Right lobe of liver (tissue), 6 donors: ENCODE results near the gene CD47. TPM values are rescaled to one million over a fixed set of nuclear protein-coding genes. Genes with fewer than 3 reads are reported as not detected.

Experiments
- ATAC-seq, 4 donors: fragments of 200-7000 bp; cut with Tn5 transposase; one replicate each; pipeline ENCODE4 v1.9.1; 2020; ENCODE audit warnings: mild to moderate bottlenecking in 4 of 4, moderate library complexity in 4 of 4
- DNase-seq, 3 donors: peaks; one replicate each; pipeline ENCODE4 v3.0.0-alpha.2; 2020
- H3K27ac ChIP-seq, 3 donors: fragments of 200-600 bp; one replicate each; pipeline ENCODE4 v1.8.0; 2022
- H3K27me3 ChIP-seq, 2 donors: fragments of 200-600 bp; one replicate each; pipeline ENCODE4 v1.8.0; 2022
- H3K36me3 ChIP-seq, 4 donors: fragments of 200-600 bp; sonication (generic) in 1 of 4; one replicate each; pipeline versions ENCODE4 v1.5.1 to v1.8.0; 2017 to 2022; ENCODE audit warnings: control low read depth in 1 of 4
- H3K4me1 ChIP-seq, 4 donors: fragments of 200-600 bp; sonication (generic) in 1 of 4; one replicate each; pipeline versions ENCODE4 v1.5.1 to v1.8.0; 2017 to 2022; ENCODE audit warnings: control low read depth in 1 of 4
- H3K4me3 ChIP-seq, 3 donors: fragments of 200-600 bp; one replicate each; pipeline ENCODE4 v1.8.0; 2022
- H3K9me3 ChIP-seq, 4 donors: fragments of 200-600 bp; sonication (generic) in 1 of 4; one replicate each; pipeline versions ENCODE4 v1.5.1 to v1.8.0; 2017 to 2022; ENCODE audit warnings: control low read depth in 1 of 4
- CTCF ChIP-seq, 4 donors: fragments of 200-600 bp in 3 of 4; fragments of 450-650 bp in 1 of 4; IDR thresholded peaks; one replicate each; pipeline versions ENCODE4 v1.5.1 to v1.8.0; 2016 to 2022; ENCODE audit warnings: antibody characterized with exemption in 4 of 4, mild to moderate bottlenecking in 2 of 4
- POLR2A ChIP-seq: fragments of 450-650 bp; IDR thresholded peaks from one replicate; pipeline ENCODE4 v1.6.1; 2017; ENCODE audit warnings: antibody characterized with exemption, mild to moderate bottlenecking
- WGBS: methylation state at CpG from one replicate; pipeline ENCODE4 v1.1.6; 2018; ENCODE audit warnings: low coverage, low lambda C conversion rate; ENCODE audit not compliant: insufficient coverage; ENCODE audit errors: missing lambda C conversion rate; 5-methylcytosine and 5-hydroxymethylcytosine counted together
- intact Hi-C, 2 donors: fragments of 100-400 bp; cut with DNase I; formaldehyde crosslinking; loops; one replicate each; pipeline versions ENCODE4 v1.11.2 to v1.14.1; 2022
- total RNA-seq, 6 experiments: library from RNA; depleted of rRNA in 2 of 6; stranded (reverse); fragments of >200 nt in 2 of 6; fragmentation: NEBNext Ultra II Directional in 3 of 6; extraction: Animal tissue kit (Norgen Biotek cat#: 25700) in 3 of 6; gene quantifications; one replicate each; pipeline versions ENCODE4 v1.1.0 to v1.2.4, GENCODE V29; 2016 to 2023
- donor health status: DM: no; HTN: yes; CAD: no.
- donor health status: DM: no; HTN: no; CAD: no.
- donor health status: DM: no; HTN: no; CAD: no.
- donor health status: DM: no; HTN: yes; CAD: no.
- donor health status: DM: no; HTN: yes; CAD: no.

The CD47 gene
- total RNA-seq, 6 experiments from 2014 or later, result 19.5 to 42.3 (median 26.5) TPM

- H3K27me3 ChIP-seq, result no peaks in the 10 kb centered on the region
- WGBS, result 100% methylated on average over 1 of the region's 3 CpGs
- intact Hi-C loops, result no loop called here
- H3K36me3 ChIP-seq, result no peaks in the 10 kb centered on the region
- H3K4me1 ChIP-seq, result no peaks in the 10 kb centered on the region
- no peaks in the 10 kb centered on the region for H3K9me3 ChIP-seq
- no peak overlapping the region for H3K4me3 ChIP-seq
- DNase-seq (no peak), ATAC-seq (no peak)
- TF ChIP-seq POLR2A, result no peak
- no peak for TF ChIP-seq CTCF (IDR thresholded peaks at IDR 0.05)
- H3K27ac ChIP-seq, result no peak overlapping the region
Measured at GRCh38 chr3:108022256-108023150, 68.3 kb downstream of the CD47 start.

GRCh38 chr3:108021533-108021932 is 69.3 kb downstream of the CD47 start:
- intact Hi-C loops, result no loop called here
- no peaks in the 10 kb centered on the region for H3K36me3 ChIP-seq
- WGBS, result 71% methylated on average over 2 of the region's 2 CpGs
- no peaks in the 10 kb centered on the region for H3K4me1 ChIP-seq
- no peak overlapping the region for H3K4me3 ChIP-seq
- H3K27ac ChIP-seq, result no peak overlapping the region
- DNase-seq (no peak), ATAC-seq (no peak)
- TF ChIP-seq POLR2A, result no peak
- no peak for TF ChIP-seq CTCF (IDR thresholded peaks at IDR 0.05)
- no peaks in the 10 kb centered on the region for H3K9me3 ChIP-seq
- H3K27me3 ChIP-seq, result no peaks in the 10 kb centered on the region

GRCh38 chr3:108021131-108021530 is 69.7 kb downstream of the CD47 start:
- no peak for ATAC-seq
- TF ChIP-seq POLR2A (no peak), CTCF (IDR thresholded peaks at IDR 0.05) (no peak)
- intact Hi-C loops, result no loop called here
- no peak for DNase-seq
- no peaks in the 10 kb centered on the region for H3K36me3 ChIP-seq
- no peaks in the 10 kb centered on the region for H3K4me1 ChIP-seq
- WGBS, result 46% methylated on average over 3 of the region's 3 CpGs
- H3K9me3 ChIP-seq, result no peaks in the 10 kb centered on the region
- no peak overlapping the region for H3K27ac ChIP-seq
- H3K27me3 ChIP-seq, result no peaks in the 10 kb centered on the region
- H3K4me3 ChIP-seq, result no peak overlapping the region

- no peaks in the 10 kb centered on the region for H3K9me3 ChIP-seq
- H3K36me3 ChIP-seq, result no peaks in the 10 kb centered on the region
- no peak for TF ChIP-seq CTCF (IDR thresholded peaks at IDR 0.05)
- TF ChIP-seq POLR2A, result no peak
- H3K27ac ChIP-seq, result no peak overlapping the region
- H3K27me3 ChIP-seq, result no peaks in the 10 kb centered on the region
- H3K4me3 ChIP-seq, result no peak overlapping the region
- 44% methylated on average over 8 of the region's 8 CpGs for WGBS
- no peak for DNase-seq
- H3K4me1 ChIP-seq, result no peaks in the 10 kb centered on the region
- intact Hi-C loops, result no loop called here
- ATAC-seq, result no peak
Measured at GRCh38 chr3:108018552-108018951, 72.3 kb downstream of the CD47 start.
